ENCODE data around the gene RAI14.

- TF ChIP-seq CTCF (conservative IDR thresholded peaks at IDR 0.05) = no peak
- TF ChIP-seq EZH2 (IDR thresholded peaks at IDR 0.05; ENCODE audit: low read depth) = no peak
These were observed 3.2 kb upstream of the RAI14 start for GRCh38 chr5:34652914-34653313.
